G401 (cell line): Measurements from ENCODE around the gene DIP2C. TPM values are rescaled to one million over a fixed set of nuclear protein-coding genes. Genes with fewer than 3 reads are reported as not detected.

ENCODE experiments used
- DNase-seq: peaks from one replicate; pipeline ENCODE4 v3.0.0-alpha.2; 2015; ENCODE audit warnings: low spot score
- in situ Hi-C: cut with HindIII; loops from 2 replicates; pipeline ENCODE4 v1.10.0; 2016; ENCODE audit warnings: low sequenced_read_pairs, mixed read lengths
- total RNA-seq: library from RNA; depleted of rRNA; stranded (reverse); fragments of >200 nt; shearing (Covaris generic); gene quantifications from 2 replicates; pipeline ENCODE4 v1.2.3, GENCODE V29; 2014; rRNA removed

Gene DIP2C
- 3.9 and 9.0 TPM in 2 replicates for total RNA-seq

GRCh38 chr10:689452-690371 is at the start of gene DIP2C:
Gene DIP2C, minus strand, starts transcription at chr10:689668. Its CDS starts 90 bp downstream, at chr10:689578.
- in situ Hi-C loops = no loop called here
- DNase-seq = peak; percentile 58

GRCh38 chr10:734481-734880 is 45.0 kb upstream of the DIP2C start:
- DNase-seq = no peak
- in situ Hi-C loops = no loop called here

- in situ Hi-C loops = no loop called here
- DNase-seq = no peak
Observed at GRCh38 chr10:733086-733485, 43.6 kb upstream of the DIP2C start.

GRCh38 chr10:729213-729612 is 39.7 kb upstream of the DIP2C start:
- no peak for DNase-seq
- in situ Hi-C loops = no loop called here

GRCh38 chr10:728603-729002 is 39.1 kb upstream of the DIP2C start:
- no peak for DNase-seq
- in situ Hi-C loops = no loop called here

- DNase-seq = no peak
- in situ Hi-C loops = no loop called here
Observed at GRCh38 chr10:727162-727790, 37.8 kb upstream of the DIP2C start.

- no peak for DNase-seq
Observed at GRCh38 chr10:725786-726185, 36.3 kb upstream of the DIP2C start.

GRCh38 chr10:725302-725701 is 35.8 kb upstream of the DIP2C start:
- DNase-seq = no peak
- in situ Hi-C loops = no loop called here

More at GRCh38 chr10:725786-726185, 36.3 kb upstream of the DIP2C start:
- in situ Hi-C loops = no loop called here

GRCh38 chr10:723973-724372 is 34.5 kb upstream of the DIP2C start:
- in situ Hi-C loops = no loop called here
- DNase-seq = no peak

- DNase-seq = no peak
- in situ Hi-C loops = no loop called here
Observed at GRCh38 chr10:722281-723060, 33.0 kb upstream of the DIP2C start.

- in situ Hi-C loops = no loop called here
Observed at GRCh38 chr10:718143-718700, 28.8 kb upstream of the DIP2C start.

GRCh38 chr10:717458-717857 is 28.0 kb upstream of the DIP2C start:
- DNase-seq = no peak
- in situ Hi-C loops = no loop called here

More at GRCh38 chr10:718143-718700, 28.8 kb upstream of the DIP2C start:
- no peak for DNase-seq

GRCh38 chr10:716821-717220 is 27.4 kb upstream of the DIP2C start:
- DNase-seq = no peak
- in situ Hi-C loops = no loop called here

- no peak for DNase-seq
- in situ Hi-C loops = no loop called here
Observed at GRCh38 chr10:714214-714613, 24.7 kb upstream of the DIP2C start.

GRCh38 chr10:712575-712974 is 23.1 kb upstream of the DIP2C start:
- in situ Hi-C loops = no loop called here
- no peak for DNase-seq

GRCh38 chr10:712089-712488 is 22.6 kb upstream of the DIP2C start:
- no peak for DNase-seq
- in situ Hi-C loops = no loop called here

GRCh38 chr10:707861-708260 is 18.4 kb upstream of the DIP2C start:
- no peak for DNase-seq
- in situ Hi-C loops = no loop called here

GRCh38 chr10:707456-707855 is 18.0 kb upstream of the DIP2C start:
- DNase-seq = no peak
- in situ Hi-C loops = no loop called here

GRCh38 chr10:703118-703517 is 13.7 kb upstream of the DIP2C start:
- no peak for DNase-seq
- in situ Hi-C loops = no loop called here
